ENCODE data around the gene CCDC106. TPM values are rescaled to one million over a fixed set of nuclear protein-coding genes. Genes with fewer than 3 reads are reported as not detected.

The CCDC106 gene
- total RNA-seq, 4 donors from 2014 or later: 3.7 to 15.1 (median 8.4) TPM

- intact Hi-C loops (cut with DNase I; ENCODE audit: low total_unique reads): loop anchor here (10.0 kb wide), 1 partner anchor 488 kb away; the partner anchor contains the start of gene PPP1R12C
- DNase-seq: no peak
- H3K36me3 ChIP-seq: no peaks in the 10 kb centered on the region
- no peak for TF ChIP-seq POLR2AphosphoS5 (IDR thresholded peaks at IDR 0.05)
- no peak for TF ChIP-seq EP300 (IDR thresholded peaks at IDR 0.05; ENCODE audit: low read depth)
- TF ChIP-seq POLR2A (IDR thresholded peaks at IDR 0.05): no peak
- WGBS, 2 donors (ENCODE audit: low coverage in 1 of 2): 95% methylated on average over 55 of the region's 60 CpGs; no CpG with 5 or more reads in 1 of the 2 donors
- H3K27me3 ChIP-seq: no peaks in the 10 kb centered on the region
- H3K9me3 ChIP-seq: no peaks in the 10 kb centered on the region
- H3K4me3 ChIP-seq: no peak overlapping the region
- in situ Hi-C loops (cut with MboI; ENCODE audit: low pct_ligation_motif_present in 1 of 4, low pct_unique_long_range_greater_than_20kb in 1 of 4, low sequenced_read_pairs in 3 of 4): loop anchor here in 1 of 4 donors (10.0 kb wide), 1 partner anchor 88 kb away; no protein-coding TSS in a partner anchor
- no peak overlapping the region for H3K27ac ChIP-seq
- peaks cover 18 to 38% (median 28%) of the 10 kb centered on the region in 4 donors for H3K4me1 ChIP-seq
Observed at GRCh38 chr19:55602104-55603001, 45.7 kb upstream of the CCDC106 start.

- no peak for TF ChIP-seq CTCF (IDR thresholded peaks at IDR 0.05)
- no peak for DNase-seq
- H3K9me3 ChIP-seq: no peaks in the 10 kb centered on the region
- intact Hi-C loops (cut with DNase I; ENCODE audit: low total_unique reads) (loop anchor here (10.0 kb wide), 1 partner anchor 488 kb away; the partner anchor contains the start of gene PPP1R12C), in situ Hi-C loops (cut with MboI; ENCODE audit: low pct_ligation_motif_present in 1 of 4, low pct_unique_long_range_greater_than_20kb in 1 of 4, low sequenced_read_pairs in 3 of 4) (loop anchor here in 1 of 4 donors (10.0 kb wide), 1 partner anchor 88 kb away; no protein-coding TSS in a partner anchor)
- no peak overlapping the region for H3K4me3 ChIP-seq
- no peaks in the 10 kb centered on the region for H3K36me3 ChIP-seq
- peaks cover 18 to 38% (median 28%) of the 10 kb centered on the region in 4 donors for H3K4me1 ChIP-seq
- no peaks in the 10 kb centered on the region for H3K27me3 ChIP-seq
- no peak overlapping the region for H3K27ac ChIP-seq
- WGBS, 2 donors (ENCODE audit: low coverage in 1 of 2): 93% methylated on average over 21 of the region's 21 CpGs; no CpG with 5 or more reads in 1 of the 2 donors
Observed at GRCh38 chr19:55603115-55603514, 44.9 kb upstream of the CCDC106 start.

DNA sequence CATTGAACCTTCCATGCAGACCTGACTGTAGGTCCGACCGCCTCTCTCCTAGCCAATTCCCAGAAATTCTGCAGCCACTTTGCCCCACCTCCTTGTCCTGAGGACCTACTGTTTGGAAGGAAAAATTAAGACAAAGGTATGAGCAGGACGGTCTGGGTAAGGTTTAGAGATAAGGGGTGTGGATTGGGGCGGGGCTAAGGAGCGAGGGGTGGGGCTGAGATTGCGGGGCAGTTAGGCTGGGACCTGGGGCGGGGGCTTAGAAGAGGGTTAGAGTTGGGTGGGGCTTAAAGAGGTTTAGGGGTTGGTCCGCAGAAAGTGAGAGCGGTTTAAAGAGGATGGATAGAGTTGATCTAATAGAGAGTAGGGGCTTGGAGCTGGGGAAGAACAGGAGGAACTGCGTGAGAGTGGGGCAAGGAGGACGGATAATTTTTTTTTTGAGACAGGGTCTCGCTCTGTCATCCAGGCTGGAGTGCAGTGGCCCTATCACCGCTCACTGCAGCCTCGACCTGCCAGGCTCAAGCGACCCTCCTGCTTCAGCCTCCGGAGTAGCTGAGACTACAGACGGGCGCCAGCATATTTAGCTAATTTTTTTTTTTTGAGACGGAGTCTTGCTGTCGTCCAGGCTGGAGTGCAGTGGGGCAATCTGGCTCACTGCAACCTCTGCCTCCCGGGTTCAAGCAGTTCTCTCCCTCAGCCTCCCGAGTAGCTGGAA is 44.3 kb upstream of the CCDC106 start:
- Histone ChIP-seq H3K4me3 (no peak overlapping the region), H3K4me1 (peaks cover 14 to 38% (median 28%) of the 10 kb centered on the region in 4 donors), H3K36me3 (no peaks in the 10 kb centered on the region), H3K27ac (peak overlapping the region; percentile 94 to 99 (median 96)), H3K27me3 (no peaks in the 10 kb centered on the region), H3K9me3 (no peaks in the 10 kb centered on the region)
- in situ Hi-C loops (cut with MboI; ENCODE audit: low pct_ligation_motif_present in 1 of 4, low pct_unique_long_range_greater_than_20kb in 1 of 4, low sequenced_read_pairs in 3 of 4) (loop anchor here in 1 of 4 donors (10.0 kb wide), 1 partner anchor 89 kb away; no protein-coding TSS in a partner anchor), intact Hi-C loops (cut with DNase I; ENCODE audit: low total_unique reads) (loop anchor here (10.0 kb wide), 1 partner anchor 489 kb away; the partner anchor contains the start of gene PPP1R12C)
- peak; percentile 32 for DNase-seq
- TF ChIP-seq POLR2A (IDR thresholded peaks at IDR 0.05) (no peak), EP300 (IDR thresholded peaks at IDR 0.05; ENCODE audit: low read depth) (no peak), POLR2AphosphoS5 (IDR thresholded peaks at IDR 0.05) (no peak), CTCF (IDR thresholded peaks at IDR 0.05) (no peak)
- 66 to 78% methylated on average over 16 to 22 of the region's 22 CpGs for WGBS, 2 donors (ENCODE audit: low coverage in 1 of 2)

DNA sequence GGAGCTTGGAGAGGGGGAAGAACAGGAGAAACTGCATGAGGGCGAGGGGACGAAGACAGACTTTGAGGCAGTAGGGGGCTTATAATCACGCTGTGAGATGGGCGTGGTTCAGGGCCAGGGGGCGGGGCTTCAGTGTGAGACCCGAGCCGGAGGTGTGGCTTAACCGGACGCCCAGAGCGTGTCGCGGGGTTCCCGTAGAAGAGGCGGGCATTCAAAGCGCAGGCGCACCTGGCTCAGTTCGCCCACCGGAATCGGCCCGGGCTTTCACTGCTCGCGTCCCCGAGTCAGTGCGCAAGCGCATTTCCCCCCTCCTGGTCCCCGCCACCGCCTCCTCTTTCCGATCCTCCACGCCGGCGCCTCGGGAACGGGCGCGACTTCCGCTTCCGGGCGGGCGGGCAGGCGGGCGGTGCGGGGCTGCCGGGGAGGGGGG is 42.8 kb upstream of the CCDC106 start:
- no peaks in the 10 kb centered on the region for H3K9me3 ChIP-seq
- peaks cover 12 to 38% (median 28%) of the 10 kb centered on the region in 4 donors for H3K4me1 ChIP-seq
- H3K4me3 ChIP-seq: peak overlapping the region; percentile 79 to 93 (median 89)
- peak overlapping the region; percentile 94 to 99 (median 96) for H3K27ac ChIP-seq
- no peak for TF ChIP-seq CTCF (IDR thresholded peaks at IDR 0.05)
- TF ChIP-seq EP300 (IDR thresholded peaks at IDR 0.05; ENCODE audit: low read depth): no peak
- peak; percentile 48 to 63 (median 59) for TF ChIP-seq POLR2AphosphoS5 (IDR thresholded peaks at IDR 0.05)
- TF ChIP-seq POLR2A (IDR thresholded peaks at IDR 0.05): peak; percentile 29
- DNase-seq: peak; percentile 98
- in situ Hi-C loops (cut with MboI; ENCODE audit: low pct_ligation_motif_present in 1 of 4, low pct_unique_long_range_greater_than_20kb in 1 of 4, low sequenced_read_pairs in 3 of 4) (loop anchor here in 1 of 4 donors (10.0 kb wide), 1 partner anchor 90 kb away; no protein-coding TSS in a partner anchor), intact Hi-C loops (cut with DNase I; ENCODE audit: low total_unique reads) (loop anchor here (10.0 kb wide), 1 partner anchor 490 kb away; the partner anchor contains the start of gene PPP1R12C)
- no peaks in the 10 kb centered on the region for H3K27me3 ChIP-seq
- WGBS, 2 donors (ENCODE audit: low coverage in 1 of 2): 0% methylated on average over 12 to 25 of the region's 43 CpGs
- no peaks in the 10 kb centered on the region for H3K36me3 ChIP-seq

Data from transverse colon (tissue), 4 donors.